Measurements from ENCODE around the gene PSPN. TPM values are rescaled to one million over a fixed set of nuclear protein-coding genes. Genes with fewer than 3 reads are reported as not detected.

Gene PSPN
- total RNA-seq, 4 donors from 2014 or later, result 1.3 to 3.7 (median 2.4) TPM

DNA sequence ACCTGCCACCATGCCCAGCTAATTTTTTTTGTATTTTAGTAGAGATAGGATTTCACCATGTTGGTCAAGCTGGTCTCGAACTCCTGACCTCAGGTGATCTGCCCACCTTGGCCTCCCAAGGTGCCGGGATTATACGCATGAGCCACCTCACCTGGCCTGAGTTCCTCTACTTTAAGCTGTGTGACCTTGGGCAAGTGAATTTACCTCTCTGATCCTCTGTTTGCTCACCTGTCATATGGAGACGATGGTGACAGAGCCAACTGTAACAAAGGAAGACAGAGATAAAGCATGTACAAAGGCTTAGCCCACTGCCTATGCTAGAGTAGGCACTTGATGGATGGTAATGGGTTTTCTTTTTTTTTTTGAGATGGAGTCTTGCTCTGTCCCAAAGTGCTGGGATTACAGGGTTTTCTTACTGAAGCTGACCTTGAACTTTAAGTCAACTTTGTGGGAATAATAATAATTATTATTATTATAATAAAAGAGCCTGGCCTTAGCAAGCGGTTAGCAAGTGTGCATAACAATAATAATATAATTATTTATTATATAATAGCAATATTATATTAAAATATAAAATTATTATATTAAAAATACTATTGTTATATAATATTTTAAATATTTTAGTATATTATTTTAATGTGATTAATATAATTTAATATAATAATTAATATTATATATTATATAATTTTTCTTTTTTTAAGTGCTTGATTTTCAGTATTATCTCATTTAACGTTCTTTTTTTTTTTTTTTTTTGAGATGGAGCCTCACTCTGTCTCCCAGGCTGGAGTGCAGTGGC, 41.0 kb downstream of the PSPN start:
- no peaks in the 10 kb centered on the region for H3K36me3 ChIP-seq
- DNase-seq (ENCODE audit: extremely low spot score), result no peak
- no peak overlapping the region for H3K4me3 ChIP-seq
- no peaks in the 10 kb centered on the region for H3K4me1 ChIP-seq
- WGBS, result 91% methylated on average over 6 of the region's 6 CpGs
- H3K27me3 ChIP-seq, result peaks cover 0 to 5% (median 0%) of the 10 kb centered on the region in 4 donors
- no peak overlapping the region for H3K27ac ChIP-seq (replicated peaks in 1 of 4)
- H3K9me3 ChIP-seq, result no peaks in the 10 kb centered on the region
- TF ChIP-seq EP300 (IDR thresholded peaks at IDR 0.05) (no peak), POLR2A (IDR thresholded peaks at IDR 0.05; ENCODE audit: low read depth) (no peak), POLR2AphosphoS5 (IDR thresholded peaks at IDR 0.05) (no peak)
- TF ChIP-seq, protein P1, sequence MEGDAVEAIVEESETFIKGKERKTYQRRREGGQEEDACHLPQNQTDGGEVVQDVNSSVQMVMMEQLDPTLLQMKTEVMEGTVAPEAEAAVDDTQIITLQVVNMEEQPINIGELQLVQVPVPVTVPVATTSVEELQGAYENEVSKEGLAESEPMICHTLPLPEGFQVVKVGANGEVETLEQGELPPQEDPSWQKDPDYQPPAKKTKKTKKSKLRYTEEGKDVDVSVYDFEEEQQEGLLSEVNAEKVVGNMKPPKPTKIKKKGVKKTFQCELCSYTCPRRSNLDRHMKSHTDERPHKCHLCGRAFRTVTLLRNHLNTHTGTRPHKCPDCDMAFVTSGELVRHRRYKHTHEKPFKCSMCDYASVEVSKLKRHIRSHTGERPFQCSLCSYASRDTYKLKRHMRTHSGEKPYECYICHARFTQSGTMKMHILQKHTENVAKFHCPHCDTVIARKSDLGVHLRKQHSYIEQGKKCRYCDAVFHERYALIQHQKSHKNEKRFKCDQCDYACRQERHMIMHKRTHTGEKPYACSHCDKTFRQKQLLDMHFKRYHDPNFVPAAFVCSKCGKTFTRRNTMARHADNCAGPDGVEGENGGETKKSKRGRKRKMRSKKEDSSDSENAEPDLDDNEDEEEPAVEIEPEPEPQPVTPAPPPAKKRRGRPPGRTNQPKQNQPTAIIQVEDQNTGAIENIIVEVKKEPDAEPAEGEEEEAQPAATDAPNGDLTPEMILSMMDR (IDR thresholded peaks at IDR 0.05), result no peak
- intact Hi-C loops (cut with DNase I), result no loop called here

DNA sequence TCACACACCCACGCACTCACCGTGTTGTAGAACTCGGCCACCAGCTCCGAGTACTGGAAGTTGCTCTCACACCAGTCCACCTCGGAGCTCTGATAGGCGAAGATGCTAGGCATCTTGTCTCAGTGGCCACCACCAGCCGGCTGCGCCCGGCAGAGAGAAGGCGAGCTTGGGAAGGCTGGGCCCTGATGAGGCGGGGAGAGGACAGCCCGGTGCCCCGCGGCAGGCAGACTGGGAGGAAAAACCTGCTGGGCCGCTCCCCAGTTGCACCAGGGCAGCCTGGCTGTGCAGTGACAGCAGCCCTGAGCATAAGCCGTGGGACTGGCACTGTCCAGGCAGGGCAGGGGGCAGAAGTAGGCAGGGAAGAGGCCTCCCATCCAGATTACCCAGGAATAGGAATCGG, 42.3 kb downstream of the PSPN start, which contains the start of gene ACER1:
Gene ACER1, minus strand, starts transcription at position 174 of the 400 bp plus-strand sequence. Its CDS starts 61 bp downstream, at position 113.
- Histone ChIP-seq H3K27me3 (peaks cover 0 to 5% (median 0%) of the 10 kb centered on the region in 4 donors), H3K27ac (replicated peaks in 1 of 4) (no peak within 1 kb of the TSS), H3K4me3 (no peak within 1 kb of the TSS), H3K9me3 (no peaks in the 10 kb centered on the region), H3K36me3 (no peaks in the 10 kb centered on the region), H3K4me1 (no peaks in the 10 kb centered on the region)
- TF ChIP-seq POLR2AphosphoS5 (IDR thresholded peaks at IDR 0.05), result no peak
- TF ChIP-seq EP300 (IDR thresholded peaks at IDR 0.05), result no peak
- TF ChIP-seq, protein P1 (IDR thresholded peaks at IDR 0.05), result no peak
- no peak for TF ChIP-seq POLR2A (IDR thresholded peaks at IDR 0.05; ENCODE audit: low read depth)
- whole genome bisulfite sequencing, result 85% methylated on average over 16 of the region's 17 CpGs
- intact Hi-C loops (cut with DNase I), result no loop called here
- DNase-seq (ENCODE audit: extremely low spot score), result no peak

DNA sequence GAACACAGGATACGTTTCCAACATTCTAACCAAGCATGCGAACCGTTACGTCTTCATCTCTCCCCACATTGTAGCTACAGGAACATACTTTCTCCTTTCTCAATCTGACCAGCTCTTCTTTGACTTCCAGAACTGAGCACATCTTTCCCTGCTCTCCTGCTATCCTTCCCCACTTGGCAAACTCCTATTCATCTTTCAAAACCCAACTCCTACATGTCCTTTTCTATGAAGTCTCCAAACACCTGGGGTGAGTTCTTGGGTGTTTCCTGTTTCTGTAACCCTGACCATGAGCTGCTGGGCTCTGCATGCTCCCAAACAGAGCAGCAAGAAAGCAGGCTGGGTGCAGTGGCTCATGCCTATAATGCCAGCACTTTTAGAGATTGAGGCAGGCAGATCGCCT, 48.9 kb downstream of the PSPN start:
- TF ChIP-seq, protein P1 (IDR thresholded peaks at IDR 0.05), result no peak
- TF ChIP-seq EP300 (IDR thresholded peaks at IDR 0.05) (no peak), POLR2AphosphoS5 (IDR thresholded peaks at IDR 0.05) (no peak), POLR2A (IDR thresholded peaks at IDR 0.05; ENCODE audit: low read depth) (no peak)
- H3K4me3 ChIP-seq, result no peak overlapping the region
- no peak overlapping the region for H3K27ac ChIP-seq (replicated peaks in 1 of 4)
- no peaks in the 10 kb centered on the region for H3K4me1 ChIP-seq
- H3K9me3 ChIP-seq, result no peaks in the 10 kb centered on the region
- H3K36me3 ChIP-seq, result no peaks in the 10 kb centered on the region
- 82% methylated on average over 5 of the region's 5 CpGs for WGBS
- intact Hi-C loops (cut with DNase I), result no loop called here
- H3K27me3 ChIP-seq, result peaks cover 0 to 18% (median under 1%) of the 10 kb centered on the region in 4 donors
- DNase-seq (ENCODE audit: extremely low spot score), result no peak

DNA sequence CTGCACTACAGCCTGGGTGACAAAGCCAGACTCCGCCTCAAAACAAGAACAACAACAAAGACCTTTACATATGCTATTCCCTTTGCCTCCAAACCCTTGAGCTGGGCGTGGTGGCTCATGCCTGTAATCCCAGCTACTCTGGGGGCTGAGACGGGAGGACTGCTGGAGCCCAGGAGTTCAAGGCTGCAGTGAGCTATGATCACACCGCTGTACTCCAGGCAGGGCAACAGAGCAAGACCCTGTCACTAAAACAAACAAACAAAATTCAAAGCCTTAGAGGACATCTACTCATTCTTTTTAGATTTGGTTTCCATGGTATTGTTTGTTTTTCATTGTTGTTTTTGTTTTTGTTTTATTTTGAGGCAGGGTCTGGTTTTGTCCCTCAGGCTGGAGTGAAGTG, 50.1 kb downstream of the PSPN start:
- H3K9me3 ChIP-seq, result no peaks in the 10 kb centered on the region
- DNase-seq (ENCODE audit: extremely low spot score), result no peak
- no peaks in the 10 kb centered on the region for H3K4me1 ChIP-seq
- H3K4me3 ChIP-seq, result no peak overlapping the region
- 83% methylated on average over 2 of the region's 4 CpGs for WGBS
- H3K27me3 ChIP-seq, result peaks cover 0 to 28% (median 3%) of the 10 kb centered on the region in 4 donors
- no peak overlapping the region for H3K27ac ChIP-seq (replicated peaks in 1 of 4)
- TF ChIP-seq EP300 (IDR thresholded peaks at IDR 0.05), result no peak
- no peak for TF ChIP-seq POLR2A (IDR thresholded peaks at IDR 0.05; ENCODE audit: low read depth)
- TF ChIP-seq, protein P1 (IDR thresholded peaks at IDR 0.05), result no peak
- TF ChIP-seq POLR2AphosphoS5 (IDR thresholded peaks at IDR 0.05), result no peak
- intact Hi-C loops (cut with DNase I), result no loop called here
- H3K36me3 ChIP-seq, result no peaks in the 10 kb centered on the region

Small RNA genes within 50 kb of the gene (small RNA-seq; reads per million reads assigned to genes)
- 0 to 0.08 (median 0) reads per million in 3 donors for gene MIR6790
- gene MIR6885, result 0 to 0.08 (median 0) reads per million in 3 donors

Other genes with a start within 250 kb of the PSPN start
- gene ACSBG2, start 240.3 kb downstream of the PSPN start, total RNA-seq, result under 1 TPM; 0.42 to 0.86 (median 0.60) TPM
- 10 to 100 TPM; 21.5 to 46.9 (median 33.4) TPM for gene MLLT1, start 96.0 kb downstream of the PSPN start, total RNA-seq
- gene ACER1, start 42.3 kb downstream of the PSPN start, total RNA-seq, result not detected
- gene CLPP, start 14.4 kb downstream of the PSPN start, total RNA-seq, result 100 to 1,000 TPM in 2 of 4 donors, 10 to 100 TPM in 2; 77.2 to 111 (median 94.2) TPM
- 100 to 1,000 TPM in 1 of 4 donors, 10 to 100 TPM in 3; 55.2 to 109 (median 71.8) TPM for gene ALKBH7, start 3.1 kb downstream of the PSPN start, total RNA-seq
- gene GTF2F1, start 17.2 kb upstream of the PSPN start, total RNA-seq, result 10 to 100 TPM; 43.6 to 61.0 (median 56.8) TPM
- gene KHSRP, start 48.9 kb upstream of the PSPN start, total RNA-seq, result 100 to 1,000 TPM; 105 to 202 (median 148) TPM
- gene SLC25A41, start 57.8 kb upstream of the PSPN start, total RNA-seq, result 1 to 10 TPM in 1 of 4 donors, under 1 TPM in 2, not detected in 1; 0.32 to 2.4 (median 0.66) TPM
- gene SLC25A23, start 83.9 kb upstream of the PSPN start, total RNA-seq, result 100 to 1,000 TPM; 215 to 412 (median 315) TPM
- 1 to 10 TPM in 3 of 4 donors, not detected in 1; 1.8 to 2.7 (median 2.4) TPM for gene CRB3, start 88.3 kb upstream of the PSPN start, total RNA-seq
- gene DENND1C, start 105.9 kb upstream of the PSPN start, total RNA-seq, result 1 to 10 TPM in 2 of 4 donors, under 1 TPM in 2; 0.13 to 2.8 (median 1.1) TPM
- gene TUBB4A, start 126.4 kb upstream of the PSPN start, total RNA-seq, result 1 to 10 TPM; 1.7 to 4.7 (median 3.4) TPM
- 1 to 10 TPM in 1 of 4 donors, under 1 TPM in 2, not detected in 1; 0.29 to 2.7 (median 0.45) TPM for gene TNFSF9, start 155.1 kb upstream of the PSPN start, total RNA-seq
- gene CD70, start 215.2 kb upstream of the PSPN start, total RNA-seq, result under 1 TPM in 2 of 4 donors, not detected in 2; 0.52 to 0.84 TPM

All from esophagus muscularis mucosa (tissue), 4 donors.